ENCODE data around the gene SCN5A. TPM values are rescaled to one million over a fixed set of nuclear protein-coding genes. Genes with fewer than 3 reads are reported as not detected.

SCN5A gene
- total RNA-seq, 4 donors from 2014 or later: 0.50 to 1.7 (median 0.81) TPM; not detected in 1

GRCh38 chr3:38586546-38587520 lies 62.7 kb downstream of the SCN5A start:
- no peak for ATAC-seq
- H3K27me3 ChIP-seq: no peaks in the 10 kb centered on the region
- no peak overlapping the region for H3K4me3 ChIP-seq
- no peak overlapping the region for H3K27ac ChIP-seq
- no peaks in the 10 kb centered on the region for H3K4me1 ChIP-seq
- no peaks in the 10 kb centered on the region for H3K9me3 ChIP-seq
- no peaks in the 10 kb centered on the region for H3K36me3 ChIP-seq
- 82 to 93% methylated on average over 6 to 9 of the region's 14 CpGs for WGBS, 2 donors (ENCODE audit: low coverage in 1 of 2)
- TF ChIP-seq EP300 (IDR thresholded peaks at IDR 0.05) (no peak), CTCF (IDR thresholded peaks at IDR 0.05) (no peak), POLR2AphosphoS5 (IDR thresholded peaks at IDR 0.05) (no peak), POLR2A (IDR thresholded peaks at IDR 0.05) (no peak)

- Histone ChIP-seq H3K4me3 (no peak overlapping the region), H3K36me3 (no peaks in the 10 kb centered on the region), H3K4me1 (no peaks in the 10 kb centered on the region), H3K9me3 (no peaks in the 10 kb centered on the region), H3K27ac (no peak overlapping the region), H3K27me3 (no peaks in the 10 kb centered on the region)
- WGBS, 2 donors (ENCODE audit: low coverage in 1 of 2): 93 to 96% methylated on average over 3 to 5 of the region's 8 CpGs
- TF ChIP-seq POLR2AphosphoS5 (IDR thresholded peaks at IDR 0.05) (no peak), POLR2A (IDR thresholded peaks at IDR 0.05) (no peak), CTCF (IDR thresholded peaks at IDR 0.05) (no peak), EP300 (IDR thresholded peaks at IDR 0.05) (no peak)
- ATAC-seq: no peak
Measured at GRCh38 chr3:38585791-38586420, 63.6 kb downstream of the SCN5A start.

DNA sequence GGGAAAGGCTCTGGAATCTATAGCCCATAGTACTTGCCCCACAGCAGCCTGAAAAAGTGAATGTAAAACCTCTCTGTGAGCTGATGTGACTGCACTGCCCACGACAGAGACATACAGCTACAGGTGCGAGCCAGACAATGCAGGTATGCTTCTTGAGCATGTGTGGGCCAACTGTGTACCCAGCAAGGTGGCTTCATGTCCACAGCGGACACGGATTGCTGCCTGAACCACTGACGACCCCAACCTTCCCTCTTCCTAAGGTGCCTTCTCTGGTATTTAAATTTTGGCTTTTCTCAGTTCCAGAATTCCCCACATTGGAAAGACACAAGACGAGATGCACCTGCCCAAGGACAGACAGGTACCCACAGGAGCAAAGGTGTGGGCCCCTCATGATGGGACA lies 65.8 kb downstream of the SCN5A start:
- H3K36me3 ChIP-seq: no peaks in the 10 kb centered on the region
- TF ChIP-seq POLR2AphosphoS5 (IDR thresholded peaks at IDR 0.05) (no peak), EP300 (IDR thresholded peaks at IDR 0.05) (no peak), POLR2A (IDR thresholded peaks at IDR 0.05) (no peak), CTCF (IDR thresholded peaks at IDR 0.05) (no peak)
- no peak overlapping the region for H3K27ac ChIP-seq
- H3K4me1 ChIP-seq: no peaks in the 10 kb centered on the region
- no peak for ATAC-seq
- no peaks in the 10 kb centered on the region for H3K9me3 ChIP-seq
- 82 to 83% methylated on average over 3 to 5 of the region's 6 CpGs for WGBS, 2 donors (ENCODE audit: low coverage in 1 of 2)
- no peak overlapping the region for H3K4me3 ChIP-seq
- no peaks in the 10 kb centered on the region for H3K27me3 ChIP-seq

DNA sequence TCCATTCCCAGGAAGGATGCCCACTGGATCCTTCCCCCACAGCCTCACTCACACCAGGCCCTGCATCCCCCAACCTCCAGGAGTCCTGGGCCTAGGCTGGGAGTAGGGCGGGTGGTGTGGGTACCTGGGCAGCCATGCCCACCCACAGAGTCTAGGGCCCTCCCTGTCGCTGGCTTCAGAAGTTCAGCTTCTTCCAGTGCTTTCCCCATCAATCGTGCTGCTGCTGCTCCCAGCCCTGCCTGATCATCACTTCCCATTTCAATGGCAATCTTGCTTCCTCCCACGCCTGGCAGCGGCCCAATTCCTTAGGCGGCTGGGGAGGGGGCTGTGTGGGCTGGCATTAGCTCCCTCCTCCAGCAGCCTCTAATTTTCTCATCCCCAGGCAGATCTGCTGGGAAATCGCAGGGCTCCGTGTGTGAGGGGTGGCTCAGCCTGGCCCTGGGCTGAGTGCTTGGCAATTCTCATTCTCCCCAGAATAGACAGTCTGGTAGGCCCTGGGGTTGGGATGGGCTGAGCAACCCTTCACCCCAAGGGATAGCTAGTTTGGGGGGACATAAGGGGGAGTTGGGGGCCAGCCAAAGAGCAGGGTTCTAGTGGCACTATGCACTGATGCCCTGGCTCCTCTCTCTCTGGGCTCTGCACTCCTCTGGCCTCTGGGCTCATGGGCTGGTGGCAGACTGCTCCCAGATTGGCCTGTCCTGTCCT lies 66.4 kb downstream of the SCN5A start:
- H3K27me3 ChIP-seq: no peaks in the 10 kb centered on the region
- H3K4me3 ChIP-seq: no peak overlapping the region
- 40 to 61% methylated on average over 1 to 3 of the region's 8 CpGs for WGBS, 2 donors (ENCODE audit: low coverage in 1 of 2)
- H3K4me1 ChIP-seq: no peaks in the 10 kb centered on the region
- TF ChIP-seq POLR2A (IDR thresholded peaks at IDR 0.05): no peak
- TF ChIP-seq CTCF (IDR thresholded peaks at IDR 0.05): no peak
- TF ChIP-seq EP300 (IDR thresholded peaks at IDR 0.05): no peak
- no peak for TF ChIP-seq POLR2AphosphoS5 (IDR thresholded peaks at IDR 0.05)
- no peaks in the 10 kb centered on the region for H3K9me3 ChIP-seq
- H3K36me3 ChIP-seq: no peaks in the 10 kb centered on the region
- no peak for ATAC-seq
- no peak overlapping the region for H3K27ac ChIP-seq
